ENCODE results near the gene SIGLEC8.

DNA sequence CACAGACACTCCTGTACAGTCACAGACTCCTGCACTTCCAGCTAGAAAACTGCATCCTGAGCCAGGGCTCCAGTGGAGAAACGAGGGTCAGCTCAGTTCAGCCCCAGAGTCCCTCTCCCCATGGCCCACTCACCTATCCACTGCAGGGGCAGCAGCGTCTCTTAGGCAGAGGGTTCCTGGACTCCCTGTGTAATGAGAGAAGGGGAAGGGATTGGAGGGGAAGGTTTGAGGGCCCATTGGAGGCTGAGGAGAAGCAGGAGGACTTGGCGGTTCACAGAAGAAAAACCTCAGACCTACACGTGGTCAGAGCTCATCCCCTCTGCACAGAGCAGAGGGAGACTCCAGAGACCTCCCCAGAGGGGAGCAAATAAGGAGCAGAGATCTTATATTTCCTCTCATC, 10.9 kb upstream of the SIGLEC8 start:
- TF ChIP-seq CTCF (IDR thresholded peaks at IDR 0.05; ENCODE audit: low read depth, low read length, poor library complexity, severe bottlenecking) (no peak), EZH2phosphoT487 (IDR thresholded peaks at IDR 0.05; ENCODE audit: borderline replicate concordance, low read length) (no peak)

All from DOHH2 (cell line).